Panc1 (cell line): Measurements from ENCODE around the gene GOLT1B. TPM values are rescaled to one million over a fixed set of nuclear protein-coding genes. Genes with fewer than 3 reads are reported as not detected.

ENCODE experiments used
- ATAC-seq: fragments of 200-7000 bp; cut with Tn5 transposase; 2 replicates; pipeline ENCODE4 v1.9.1; 2020; ENCODE audit warnings: mild to moderate bottlenecking, moderate library complexity
- BruUV-seq: library from RNA; stranded (reverse); fragments of 400-500 nt; replicated peaks from 2 replicates; lab custom pipeline; 2021; lab: Mats Ljungman, UMichigan
- CTCF ChIA-PET: fragments of 300-600 bp; sonication (Branson Sonifier 250); formaldehyde crosslinking; loops from one replicate; lab custom pipeline; 2022; ENCODE audit warnings: antibody characterized with exemption; lab: Charles Lee
- POLR2A ChIA-PET: fragments of 300-600 bp; sonication (Branson Sonifier 250); formaldehyde crosslinking; loops from one replicate; lab custom pipeline; 2022; ENCODE audit warnings: antibody characterized with exemption; lab: Charles Lee
- DNase-seq: peaks from one replicate; pipeline ENCODE4 v3.0.0-alpha.2; 2010; ENCODE audit warnings: low read depth, low spot score
- H3K27ac ChIP-seq: 2 replicates; pipeline ENCODE4 v1.5.1; 2011; ENCODE audit warnings: mild to moderate bottlenecking, low read length, inconsistent platforms
- H3K27me3 ChIP-seq: fragments of 200-500 bp; sonication (Bioruptor generic); 2 replicates; pipeline ENCODE4 v1.6.0; 2014; ENCODE audit warnings: low read length, inconsistent platforms; ENCODE audit not compliant: control insufficient read depth, insufficient read depth
- H3K36me3 ChIP-seq: fragments of 200-500 bp; sonication (Bioruptor generic); 2 replicates; pipeline ENCODE4 v1.5.1; 2014; ENCODE audit warnings: inconsistent platforms, mild to moderate bottlenecking, low read length, moderate library complexity; ENCODE audit not compliant: control insufficient read depth, insufficient read depth
- H3K4me1 ChIP-seq: 2 replicates; pipeline ENCODE4 v1.5.1; 2011; ENCODE audit warnings: inconsistent platforms, mild to moderate bottlenecking, low read length, moderate library complexity; ENCODE audit not compliant: control insufficient read depth, insufficient read depth
- H3K4me3 ChIP-seq, 2 experiments: 2 replicates each; pipeline ENCODE4 v1.5.1; 2011 to 2012; ENCODE audit warnings: low read depth in 2 of 2, low read length in 2 of 2, mild to moderate bottlenecking in 2 of 2, inconsistent platforms in 1 of 2, moderate library complexity in 1 of 2
- H3K9me3 ChIP-seq: fragments of 200-500 bp; sonication (Bioruptor generic); 2 replicates; pipeline ENCODE4 v1.5.1; 2014; ENCODE audit warnings: low read depth, mild to moderate bottlenecking, inconsistent platforms, low read length, moderate library complexity; ENCODE audit not compliant: control insufficient read depth, insufficient read depth
- POLR2AphosphoS5 ChIP-seq: IDR thresholded peaks from 2 replicates; pipeline ENCODE4 v1.6.1; 2012; ENCODE audit warnings: mild to moderate bottlenecking, low read depth, low read length, moderate library complexity
- SIN3A ChIP-seq: IDR thresholded peaks from 2 replicates; pipeline ENCODE4 v1.6.1; 2012; ENCODE audit warnings: low read depth, mild to moderate bottlenecking, low read length, moderate library complexity, borderline replicate concordance; ENCODE audit not compliant: insufficient read depth
- TCF7L2 ChIP-seq: IDR thresholded peaks from 2 replicates; pipeline ENCODE4 v1.6.1; 2011; ENCODE audit warnings: mild to moderate bottlenecking, low read depth, low read length, inconsistent platforms
- in situ Hi-C: cut with HindIII; loops from 2 replicates; pipeline ENCODE4 v1.10.0; 2016; ENCODE audit warnings: low sequenced_read_pairs, low pct_unique_long_range_greater_than_20kb
- intact Hi-C: fragments of 100-400 bp; cut with micrococcal nuclease; formaldehyde crosslinking; loops from one replicate; pipeline ENCODE4 v1.10.0; 2022; ENCODE audit not compliant: unreplicated experiment
- total RNA-seq: library from RNA; stranded (reverse); gene quantifications from one replicate; pipeline ENCODE4 v1.2.1, GENCODE V29; 2021; ENCODE audit not compliant: unreplicated experiment
- TF ChIP-seq, protein P1 (sequence below), 2 experiments: IDR thresholded peaks; 2 replicates each; pipeline ENCODE4 v1.6.1; 2011 to 2012; ENCODE audit warnings: low read depth in 2 of 2, control low read depth in 1 of 2, low read length in 1 of 2, mild to moderate bottlenecking in 1 of 2, moderate library complexity in 1 of 2; ENCODE audit not compliant: insufficient read depth in 1 of 2
- TF ChIP-seq, protein P2 (sequence below): fragments of 450-650 bp; IDR thresholded peaks from 2 replicates; pipeline ENCODE4 v1.5.1; 2017; ENCODE audit warnings: mild to moderate bottlenecking

Gene GOLT1B
- total RNA-seq, 1 experiment from 2014 or later: 40.8 TPM

DNA sequence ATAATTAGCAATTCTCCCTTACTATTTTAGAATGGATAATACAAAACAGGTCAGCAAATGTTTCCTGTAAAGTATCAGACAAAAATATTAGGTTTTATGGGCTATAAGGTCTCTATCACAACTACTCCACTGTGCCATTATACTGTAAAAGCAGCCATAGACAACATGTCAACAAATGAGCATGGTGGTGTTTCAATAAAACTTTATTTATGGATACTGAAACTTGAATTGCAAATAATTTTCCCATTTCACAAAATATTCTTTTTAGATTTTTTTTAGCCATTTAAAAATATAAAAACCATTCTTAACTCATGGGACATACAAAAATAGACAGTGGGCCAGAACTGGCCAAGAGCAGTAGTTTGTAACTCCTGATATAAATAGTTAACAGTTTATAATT, 15.6 kb upstream of the GOLT1B start:
- Histone ChIP-seq H3K4me3 (no peak overlapping the region), H3K36me3 (peaks cover 5% of the 10 kb centered on the region; the same call in 1 of the 2 replicates), H3K27me3 (no peaks in the 10 kb centered on the region), H3K4me1 (no peaks in the 10 kb centered on the region), H3K27ac (no peak overlapping the region), H3K9me3 (no peaks in the 10 kb centered on the region)
- in situ Hi-C loops: no loop called here
- CTCF ChIA-PET: no interaction called here
- TF ChIP-seq SIN3A (no peak), TCF7L2 (no peak), POLR2AphosphoS5 (no peak)
- TF ChIP-seq, protein P1, sequence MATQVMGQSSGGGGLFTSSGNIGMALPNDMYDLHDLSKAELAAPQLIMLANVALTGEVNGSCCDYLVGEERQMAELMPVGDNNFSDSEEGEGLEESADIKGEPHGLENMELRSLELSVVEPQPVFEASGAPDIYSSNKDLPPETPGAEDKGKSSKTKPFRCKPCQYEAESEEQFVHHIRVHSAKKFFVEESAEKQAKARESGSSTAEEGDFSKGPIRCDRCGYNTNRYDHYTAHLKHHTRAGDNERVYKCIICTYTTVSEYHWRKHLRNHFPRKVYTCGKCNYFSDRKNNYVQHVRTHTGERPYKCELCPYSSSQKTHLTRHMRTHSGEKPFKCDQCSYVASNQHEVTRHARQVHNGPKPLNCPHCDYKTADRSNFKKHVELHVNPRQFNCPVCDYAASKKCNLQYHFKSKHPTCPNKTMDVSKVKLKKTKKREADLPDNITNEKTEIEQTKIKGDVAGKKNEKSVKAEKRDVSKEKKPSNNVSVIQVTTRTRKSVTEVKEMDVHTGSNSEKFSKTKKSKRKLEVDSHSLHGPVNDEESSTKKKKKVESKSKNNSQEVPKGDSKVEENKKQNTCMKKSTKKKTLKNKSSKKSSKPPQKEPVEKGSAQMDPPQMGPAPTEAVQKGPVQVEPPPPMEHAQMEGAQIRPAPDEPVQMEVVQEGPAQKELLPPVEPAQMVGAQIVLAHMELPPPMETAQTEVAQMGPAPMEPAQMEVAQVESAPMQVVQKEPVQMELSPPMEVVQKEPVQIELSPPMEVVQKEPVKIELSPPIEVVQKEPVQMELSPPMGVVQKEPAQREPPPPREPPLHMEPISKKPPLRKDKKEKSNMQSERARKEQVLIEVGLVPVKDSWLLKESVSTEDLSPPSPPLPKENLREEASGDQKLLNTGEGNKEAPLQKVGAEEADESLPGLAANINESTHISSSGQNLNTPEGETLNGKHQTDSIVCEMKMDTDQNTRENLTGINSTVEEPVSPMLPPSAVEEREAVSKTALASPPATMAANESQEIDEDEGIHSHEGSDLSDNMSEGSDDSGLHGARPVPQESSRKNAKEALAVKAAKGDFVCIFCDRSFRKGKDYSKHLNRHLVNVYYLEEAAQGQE (IDR thresholded peaks at IDR 0.05; ENCODE audit: insufficient read depth in 1 of 2, low read depth in 2 of 2, low read length in 1 of 2): no peak
- TF ChIP-seq, protein P2, sequence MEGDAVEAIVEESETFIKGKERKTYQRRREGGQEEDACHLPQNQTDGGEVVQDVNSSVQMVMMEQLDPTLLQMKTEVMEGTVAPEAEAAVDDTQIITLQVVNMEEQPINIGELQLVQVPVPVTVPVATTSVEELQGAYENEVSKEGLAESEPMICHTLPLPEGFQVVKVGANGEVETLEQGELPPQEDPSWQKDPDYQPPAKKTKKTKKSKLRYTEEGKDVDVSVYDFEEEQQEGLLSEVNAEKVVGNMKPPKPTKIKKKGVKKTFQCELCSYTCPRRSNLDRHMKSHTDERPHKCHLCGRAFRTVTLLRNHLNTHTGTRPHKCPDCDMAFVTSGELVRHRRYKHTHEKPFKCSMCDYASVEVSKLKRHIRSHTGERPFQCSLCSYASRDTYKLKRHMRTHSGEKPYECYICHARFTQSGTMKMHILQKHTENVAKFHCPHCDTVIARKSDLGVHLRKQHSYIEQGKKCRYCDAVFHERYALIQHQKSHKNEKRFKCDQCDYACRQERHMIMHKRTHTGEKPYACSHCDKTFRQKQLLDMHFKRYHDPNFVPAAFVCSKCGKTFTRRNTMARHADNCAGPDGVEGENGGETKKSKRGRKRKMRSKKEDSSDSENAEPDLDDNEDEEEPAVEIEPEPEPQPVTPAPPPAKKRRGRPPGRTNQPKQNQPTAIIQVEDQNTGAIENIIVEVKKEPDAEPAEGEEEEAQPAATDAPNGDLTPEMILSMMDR: no peak
- POLR2A ChIA-PET: no interaction called here
- ATAC-seq (no peak), DNase-seq (no peak)
- no TSS peak for BruUV-seq
- intact Hi-C loops: no loop called here

DNA sequence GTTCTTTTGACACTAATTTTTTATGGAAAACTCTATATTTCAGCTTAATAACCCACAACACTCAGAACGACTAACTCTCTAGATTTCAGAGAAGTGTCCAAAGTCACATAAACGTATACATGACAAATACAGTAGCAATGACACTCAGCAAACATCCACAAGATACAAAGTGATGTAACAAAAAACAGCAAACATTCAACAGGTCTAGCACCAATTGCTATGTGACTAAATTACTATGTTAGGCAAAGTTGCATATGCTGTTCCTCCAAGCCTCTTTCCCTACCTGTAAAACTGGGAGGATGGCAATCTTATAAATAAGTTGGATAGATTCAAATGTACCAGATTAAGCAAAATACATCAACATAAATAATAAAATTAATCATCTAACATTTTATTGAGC, 1.8 kb upstream of the GOLT1B start:
- in situ Hi-C loops: no loop called here
- no peak for ATAC-seq
- DNase-seq: no peak
- intact Hi-C loops: no loop called here
- TF ChIP-seq, protein P1 (IDR thresholded peaks at IDR 0.05; ENCODE audit: insufficient read depth in 1 of 2, low read depth in 2 of 2, low read length in 1 of 2): no peak
- TF ChIP-seq POLR2AphosphoS5 (no peak), TCF7L2 (no peak)
- TF ChIP-seq, protein P2: no peak
- peaks cover 7% of the 10 kb centered on the region; the same call in 1 of the 2 replicates for H3K36me3 ChIP-seq
- H3K27me3 ChIP-seq: no peaks in the 10 kb centered on the region
- H3K4me3 ChIP-seq: peak overlapping the region; percentile 88 to 97; a peak in 2 of 4 replicates
- CTCF ChIA-PET: no interaction called here
- H3K4me1 ChIP-seq: peaks cover 14% of the 10 kb centered on the region; the same call in 1 of the 2 replicates
- POLR2A ChIA-PET: no interaction called here
- no peak overlapping the region for H3K27ac ChIP-seq
- H3K9me3 ChIP-seq: no peaks in the 10 kb centered on the region
- no TSS peak for BruUV-seq
